IMR-90 (cell line): Measurements from ENCODE around the gene DAPK1. TPM values are rescaled to one million over a fixed set of nuclear protein-coding genes. Genes with fewer than 3 reads are reported as not detected.

Experiments used
- ATAC-seq: fragments of 200-7000 bp; cut with Tn5 transposase; 2 replicates; pipeline ENCODE4 v1.9.1; 2020; ENCODE audit warnings: low read depth, mild to moderate bottlenecking, moderate library complexity
- BruUV-seq: library from RNA; stranded (reverse); fragments of 400-500 nt; replicated peaks from 2 replicates; lab custom pipeline; 2021; lab: Mats Ljungman, UMichigan
- CTCF ChIA-PET: fragments of 300-600 bp; formaldehyde crosslinking; extraction: SDS; loops from one replicate; lab custom pipeline; 2021; ENCODE audit warnings: antibody characterized with exemption; lab: Yijun Ruan, JAX
- POLR2A ChIA-PET: fragments of 300-600 bp; sonication (Branson Sonifier 250); formaldehyde crosslinking; loops from one replicate; lab custom pipeline; 2022; ENCODE audit warnings: antibody characterized with exemption; ENCODE audit not compliant: unreplicated experiment; lab: Charles Lee
- DNase-seq: peaks from one replicate; pipeline ENCODE4 v3.0.0; 2013
- H2AFZ ChIP-seq: replicated peaks from 2 replicates; pipeline ENCODE3; 2013; ENCODE audit warnings: low read length, mild to moderate bottlenecking; ENCODE audit not compliant: poor library complexity
- H2AK5ac ChIP-seq: 2 replicates; pipeline ENCODE4 v1.6.1; 2013; ENCODE audit warnings: low read depth, low read length, inconsistent platforms
- H2AK9ac ChIP-seq: replicated peaks from 2 replicates; pipeline ENCODE3; 2013; ENCODE audit warnings: mild to moderate bottlenecking, low read depth, low read length, moderate library complexity; ENCODE audit not compliant: poor library complexity
- H2BK120ac ChIP-seq: 2 replicates; pipeline ENCODE4 v1.6.1; 2013; ENCODE audit warnings: low read depth, low read length, inconsistent platforms
- H2BK15ac ChIP-seq: 3 replicates; pipeline ENCODE4 v1.6.1; 2013; ENCODE audit warnings: low read depth, low read length, inconsistent platforms
- H2BK20ac ChIP-seq: 2 replicates; pipeline ENCODE4 v1.6.1; 2013; ENCODE audit warnings: low read depth, mild to moderate bottlenecking, inconsistent platforms, low read length, moderate library complexity
- H2BK5ac ChIP-seq: 2 replicates; pipeline ENCODE4 v1.6.1; 2013; ENCODE audit warnings: mild to moderate bottlenecking, low read depth, low read length, inconsistent platforms; ENCODE audit not compliant: poor library complexity, severe bottlenecking
- H3K14ac ChIP-seq: replicated peaks from 2 replicates; pipeline ENCODE4 v1.6.1; 2013; ENCODE audit warnings: low read depth, low read length, inconsistent platforms
- H3K18ac ChIP-seq: 2 replicates; pipeline ENCODE4 v1.6.1; 2013; ENCODE audit warnings: low read depth, low read length, control low read depth
- H3K23ac ChIP-seq: 2 replicates; pipeline ENCODE4 v1.6.1; 2013; ENCODE audit warnings: low read depth, low read length, inconsistent platforms
- H3K27ac ChIP-seq: 2 replicates; pipeline ENCODE4 v1.5.1; 2013; ENCODE audit warnings: mild to moderate bottlenecking, control low read depth, low read length; ENCODE audit not compliant: insufficient read depth
- H3K27me3 ChIP-seq: 2 replicates; pipeline ENCODE4 v1.6.1; 2013; ENCODE audit warnings: low read length; ENCODE audit not compliant: control insufficient read depth, insufficient read depth
- H3K36me3 ChIP-seq: 2 replicates; pipeline ENCODE4 v1.6.1; 2013; ENCODE audit warnings: low read length, mixed read lengths; ENCODE audit not compliant: control insufficient read depth, insufficient read depth
- H3K4ac ChIP-seq: 2 replicates; pipeline ENCODE4 v1.6.1; 2013; ENCODE audit warnings: low read depth, low read length, inconsistent platforms
- H3K4me1 ChIP-seq: 2 replicates; pipeline ENCODE4 v1.6.1; 2013; ENCODE audit warnings: low read length, mixed read lengths; ENCODE audit not compliant: control insufficient read depth, insufficient read depth
- H3K4me2 ChIP-seq: 2 replicates; pipeline ENCODE4 v1.6.1; 2013; ENCODE audit warnings: low read depth, mild to moderate bottlenecking, control low read depth, low read length, moderate library complexity
- H3K4me3 ChIP-seq: 2 replicates; pipeline ENCODE4 v1.5.1; 2013; ENCODE audit warnings: low read depth, mild to moderate bottlenecking, control low read depth, low read length, moderate library complexity; ENCODE audit not compliant: insufficient read depth
- H3K56ac ChIP-seq: 2 replicates; pipeline ENCODE4 v1.6.1; 2013; ENCODE audit warnings: low read length, inconsistent platforms; ENCODE audit not compliant: insufficient read depth; ENCODE audit errors: extremely low read depth
- H3K79me1 ChIP-seq, 2 experiments: 2 replicates each; pipeline ENCODE4 v1.6.1; 2013; ENCODE audit warnings: low read length in 2 of 2, inconsistent platforms in 1 of 2, low read depth in 1 of 2
- H3K9ac ChIP-seq: 2 replicates; pipeline ENCODE4 v1.6.1; 2013; ENCODE audit warnings: low read depth, low read length, control low read depth
- H3K9me1 ChIP-seq: 2 replicates; pipeline ENCODE4 v1.6.1; 2013; ENCODE audit warnings: low read length, inconsistent platforms; ENCODE audit not compliant: insufficient read depth
- H3K9me3 ChIP-seq: 2 replicates; pipeline ENCODE4 v1.6.1; 2013; ENCODE audit warnings: low read length; ENCODE audit not compliant: control insufficient read depth, insufficient read depth
- H4K20me1 ChIP-seq: 2 replicates; pipeline ENCODE4 v1.6.1; 2013; ENCODE audit warnings: low read length, inconsistent platforms; ENCODE audit not compliant: insufficient read depth
- H4K5ac ChIP-seq: 2 replicates; pipeline ENCODE4 v1.6.1; 2013; ENCODE audit warnings: mild to moderate bottlenecking, low read depth, low read length, control low read depth
- H4K8ac ChIP-seq, 2 experiments: 2 replicates each; pipeline ENCODE4 v1.6.1; 2013; ENCODE audit warnings: low read depth in 2 of 2, low read length in 2 of 2, control low read depth in 1 of 2, inconsistent platforms in 1 of 2
- H4K91ac ChIP-seq: 2 replicates; pipeline ENCODE4 v1.6.1; 2013; ENCODE audit warnings: low read depth, low read length, inconsistent platforms; ENCODE audit not compliant: insufficient read depth
- CEBPB ChIP-seq: IDR thresholded peaks from 2 replicates; pipeline ENCODE4 v1.6.1; 2012; ENCODE audit warnings: low read depth, low read length, improper control_type of control experiment
- NFE2L2 ChIP-seq: fragments of 150-350 bp; IDR thresholded peaks from 2 replicates; pipeline ENCODE4 v1.6.1; 2016; ENCODE audit warnings: low read depth, mild to moderate bottlenecking, low read length
- POLR2A ChIP-seq: IDR thresholded peaks from 2 replicates; pipeline ENCODE4 v1.6.1; 2012; ENCODE audit warnings: mild to moderate bottlenecking, low read depth, low read length
- WGBS, 2 experiments: methylation state at CpG; one replicate each; pipeline versions ENCODE4 v1.1.5 to v1.1.7; 2013; ENCODE audit warnings: missing lambda C conversion rate in 2 of 2; ENCODE audit not compliant: insufficient read length in 1 of 2; ENCODE audit errors: extremely low coverage in 2 of 2; 5-methylcytosine and 5-hydroxymethylcytosine counted together
- dilution Hi-C: fragments of 300-500 bp; cut with HindIII; formaldehyde crosslinking; loops from one replicate; pipeline ENCODE4 v1.14.3; 2018; ENCODE audit warnings: low sequenced_read_pairs; ENCODE audit not compliant: unreplicated experiment
- in situ Hi-C: fragments of 300-500 bp; cut with MboI; formaldehyde crosslinking; loops from 3 replicates; pipeline ENCODE4 v1.14.3; 2019; ENCODE audit warnings: low sequenced_read_pairs, inconsistent platforms, mixed read lengths
- intact Hi-C: fragments of 100-400 bp; cut with micrococcal nuclease; formaldehyde crosslinking; loops from 2 replicates; pipeline ENCODE4 v1.10.0; 2022
- polyA plus RNA-seq, 3 experiments: library from polyadenylated mRNA; depleted of rRNA; stranded (reverse); fragments of >200 nt; gene quantifications; 2 replicates each; pipeline ENCODE4 v1.2.3, GENCODE V29; 2012; ENCODE audit warnings: low replicate concordance in 1 of 3
- total RNA-seq: library from RNA; depleted of rRNA; stranded (reverse); fragments of >200 nt; gene quantifications from 2 replicates; pipeline ENCODE4 v1.2.3, GENCODE V29; 2012

The DAPK1 gene
- total and polyA plus RNA-seq, 2 of the 4 experiments (the other 2 are of a cell fraction) = under 0.01 to 0.03 TPM

DNA sequence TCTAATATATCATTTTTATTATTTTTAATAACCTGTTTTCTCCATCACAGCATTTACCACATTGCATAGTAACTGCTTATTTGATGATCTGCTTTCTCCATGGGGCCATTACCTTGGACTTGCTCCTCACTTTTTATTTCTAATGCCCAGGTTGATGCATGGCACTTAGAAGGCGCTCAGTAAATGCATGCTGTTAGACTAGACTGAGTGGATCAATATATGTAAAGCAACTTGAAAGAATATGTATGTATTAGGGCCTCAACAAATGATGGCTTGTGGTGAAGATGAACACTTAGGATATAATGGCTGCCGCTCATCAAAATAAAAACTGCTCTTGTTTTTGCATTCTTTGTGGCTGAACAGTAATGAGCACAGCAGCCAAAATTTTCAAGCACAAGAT, 5.8 kb downstream of the DAPK1 start:
- no peak for DNase-seq
- Histone ChIP-seq H2BK15ac (no peak overlapping the region), H2BK120ac (no peak overlapping the region), H4K91ac (no peak overlapping the region), H3K9me1 (no peaks in the 10 kb centered on the region), H3K4ac (no peak overlapping the region), H2AK5ac (no peak overlapping the region), H4K8ac (no peak overlapping the region), H2BK5ac (no peak overlapping the region), H3K27ac (no peak overlapping the region), H3K56ac (no peak overlapping the region), H2BK20ac (no peak overlapping the region), H3K4me1 (no peaks in the 10 kb centered on the region), H3K9me3 (no peaks in the 10 kb centered on the region), H3K79me1 (no peaks in the 10 kb centered on the region), H3K36me3 (no peaks in the 10 kb centered on the region), H3K27me3 (peaks cover 13% of the 10 kb centered on the region), H2AK9ac (no peak overlapping the region), H3K4me2 (no peak overlapping the region), H3K14ac (no peak overlapping the region), H4K20me1 (no peaks in the 10 kb centered on the region), H3K4me3 (no peak overlapping the region), H3K18ac (no peak overlapping the region), H2AFZ (no peak overlapping the region), H3K9ac (no peak overlapping the region), H4K5ac (no peak overlapping the region), H3K23ac (no peak overlapping the region)
- in situ Hi-C loops = no loop called here
- dilution Hi-C loops = no loop called here
- POLR2A ChIA-PET = no interaction called here
- CTCF ChIA-PET = no interaction called here
- TF ChIP-seq CEBPB (no peak), NFE2L2 (no peak), POLR2A (no peak)
- WGBS, 2 experiments = no CpG with 5 or more reads among the region's 2 CpGs
- no TSS peak for BruUV-seq
- ATAC-seq = no peak
- intact Hi-C loops = no loop called here
